Stimulated activated CD4-positive, alpha-beta T cell treated with anti-CD3 and anti-CD28 coated beads, TNF-alpha, amount 100 ng/mL, for 4 hours (primary cell): Measurements from ENCODE around the gene PXMP2.

Experiments used
- DNase-seq, 3 experiments: peaks; one replicate each; pipeline ENCODE4 v3.0.0-alpha.2; 2020; ENCODE audit warnings: low read depth in 3 of 3

The PXMP2 gene

GRCh38 chr12:132723015-132723763 is 35.8 kb downstream of the PXMP2 start:
- no peak for DNase-seq

GRCh38 chr12:132723764-132724140 is 36.4 kb downstream of the PXMP2 start:
- DNase-seq = no peak

DNA sequence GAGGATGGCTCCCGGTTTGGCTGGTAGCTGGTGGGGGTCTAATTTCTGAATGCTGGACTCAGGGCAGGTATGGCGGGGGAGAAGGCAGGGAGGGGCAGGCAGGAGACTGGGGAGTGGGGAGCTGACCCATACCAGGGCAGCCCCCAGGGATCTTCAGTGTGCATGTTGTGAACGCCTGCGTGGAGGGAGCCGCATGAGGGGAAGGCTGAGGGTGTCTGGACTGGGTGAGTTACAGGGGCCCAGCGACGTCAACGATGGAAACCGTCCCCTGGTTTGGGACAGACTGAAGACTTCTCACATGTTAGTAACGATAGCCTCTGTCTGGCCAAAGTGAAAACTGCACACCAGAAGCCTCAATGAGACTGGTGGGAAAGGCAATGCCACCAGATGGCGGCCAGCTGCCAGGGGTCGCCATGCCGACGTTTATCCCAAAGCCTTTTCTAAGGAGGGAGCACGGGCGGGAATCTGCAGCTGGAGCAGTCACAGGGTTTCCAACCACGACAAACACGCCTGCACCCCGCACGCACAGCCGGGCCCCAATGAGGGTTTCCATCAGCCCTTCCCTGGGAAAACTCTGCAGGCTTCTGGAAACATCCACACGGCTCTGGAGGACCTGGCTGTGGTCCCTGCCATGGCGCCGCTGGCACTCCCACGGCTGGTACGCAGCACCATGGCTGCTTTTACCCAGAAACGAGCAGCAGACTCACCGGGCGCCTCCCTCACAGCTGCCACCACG is 37.3 kb downstream of the PXMP2 start:
- DNase-seq = no peak

DNA sequence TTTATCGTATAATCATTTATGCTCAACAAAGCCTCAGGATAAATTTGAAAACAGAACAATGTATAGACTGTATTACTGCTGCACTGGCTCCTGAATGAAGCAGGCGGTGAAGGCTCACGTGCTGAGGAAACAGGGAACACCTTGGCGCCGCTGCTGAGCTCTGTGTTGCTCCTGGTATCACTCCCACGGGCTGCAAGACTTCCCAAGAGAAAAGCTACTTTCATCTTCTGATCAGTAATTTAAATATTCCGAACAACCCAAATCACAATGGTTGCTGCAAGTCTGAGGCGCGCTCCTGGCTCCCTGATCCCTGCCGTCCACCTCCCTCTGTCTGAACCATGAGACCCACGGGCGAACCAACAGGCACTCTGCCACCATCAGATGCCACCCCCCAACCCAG is 39.0 kb downstream of the PXMP2 start:
- no peak for DNase-seq

DNA sequence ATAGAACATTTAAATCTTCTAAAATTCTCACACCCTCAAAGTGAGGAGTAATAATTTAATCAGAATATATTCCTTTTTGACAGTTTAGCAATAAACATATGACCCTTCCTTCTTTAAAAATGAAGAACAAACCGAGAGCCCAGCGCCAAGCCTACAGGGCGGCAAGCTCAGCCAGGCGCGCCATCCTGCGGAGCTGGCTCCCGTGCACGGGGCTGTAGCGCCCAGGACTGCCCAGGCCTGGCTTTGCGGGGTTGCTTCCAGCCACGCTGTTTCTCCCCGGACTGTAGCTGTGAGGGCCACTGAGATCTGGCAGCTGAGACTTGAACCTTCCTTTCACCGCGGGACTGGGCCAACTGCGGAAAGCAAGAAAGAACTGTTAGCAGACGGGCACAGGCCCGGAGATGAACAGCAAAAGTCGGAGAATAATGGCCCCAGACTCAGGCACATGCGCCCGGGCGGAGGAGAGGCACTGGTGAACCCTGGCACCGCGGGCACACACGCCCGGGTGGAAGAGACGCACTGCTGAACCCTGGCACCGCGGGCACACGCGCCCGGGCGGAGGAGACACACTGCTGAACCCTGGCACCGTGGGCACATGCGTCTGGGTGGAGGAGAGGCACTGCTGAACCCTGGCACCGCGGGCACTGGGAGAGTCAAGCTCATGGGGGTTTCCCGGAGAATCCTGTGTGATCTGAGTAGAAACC is 39.9 kb downstream of the PXMP2 start:
- no peak for DNase-seq

- DNase-seq = no peak
Measured at GRCh38 chr12:132728502-132728901, 41.1 kb downstream of the PXMP2 start.

- no peak for DNase-seq
Measured at GRCh38 chr12:132729541-132730320, 42.3 kb downstream of the PXMP2 start.

GRCh38 chr12:132730353-132730752 is 43.0 kb downstream of the PXMP2 start:
- no peak for DNase-seq

DNA sequence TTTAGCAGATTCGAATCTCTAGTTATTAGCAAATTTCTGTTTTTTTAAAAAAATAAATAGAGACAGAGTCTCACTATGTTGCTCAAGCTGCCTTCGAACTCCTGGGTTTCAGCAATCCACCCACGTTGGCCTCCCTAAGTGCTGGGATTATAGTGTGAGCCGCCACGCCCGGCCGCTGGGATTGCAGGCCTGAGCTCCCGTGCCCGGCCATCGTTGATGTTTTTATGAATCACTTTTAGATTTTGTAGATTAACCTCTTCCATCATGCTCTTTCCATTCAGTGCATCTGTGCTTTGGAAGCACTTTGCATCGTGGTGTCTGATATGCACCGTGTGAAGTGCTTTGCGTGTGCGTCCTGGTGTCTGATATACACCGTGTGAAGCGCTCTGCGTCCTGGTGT is 44.2 kb downstream of the PXMP2 start:
- no peak for DNase-seq

DNA sequence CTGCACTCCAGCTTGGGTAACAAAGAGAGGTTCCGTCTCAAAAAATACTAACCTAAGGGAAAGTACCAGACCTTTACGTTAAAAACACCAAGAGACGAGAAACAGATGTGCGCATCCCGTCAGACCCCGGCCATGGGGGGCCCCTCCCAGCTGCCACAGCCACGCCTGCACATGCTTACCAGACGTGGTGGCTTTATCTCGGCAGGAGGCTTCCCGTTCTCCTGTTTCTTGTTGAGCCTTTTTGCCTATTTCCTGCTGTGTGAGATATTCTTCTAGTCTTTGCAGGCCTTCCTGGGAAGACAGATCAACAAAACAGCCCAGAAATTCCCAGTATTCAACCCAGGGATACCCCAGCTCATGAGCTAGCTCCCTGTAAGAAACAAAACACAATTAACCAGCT is 46.8 kb downstream of the PXMP2 start:
- DNase-seq = no peak

GRCh38 chr12:132735496-132735895 is 48.1 kb downstream of the PXMP2 start:
- no peak for DNase-seq

- no peak for DNase-seq
Measured at GRCh38 chr12:132736378-132736777, 49.0 kb downstream of the PXMP2 start.

GRCh38 chr12:132736913-132737312 is 49.5 kb downstream of the PXMP2 start:
- no peak for DNase-seq

GRCh38 chr12:132739600-132740312 is 52.4 kb downstream of the PXMP2 start:
- DNase-seq = no peak

DNA sequence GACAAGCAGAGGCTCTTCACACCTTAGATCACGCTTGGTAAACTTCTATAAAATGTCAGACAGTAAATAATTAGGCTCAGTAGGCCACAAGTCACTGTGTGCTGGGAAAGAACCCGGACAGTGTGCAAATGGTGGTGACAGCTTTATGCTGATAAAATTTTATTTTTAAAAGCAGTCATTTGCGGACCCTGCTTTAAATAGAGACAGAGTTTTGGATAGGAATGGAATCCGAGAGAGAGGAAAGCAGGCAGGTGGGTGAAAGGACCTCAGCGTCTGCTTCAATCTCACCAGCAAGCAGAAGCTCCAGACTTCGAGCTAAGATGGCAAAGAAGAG is 52.9 kb downstream of the PXMP2 start:
- no peak for DNase-seq

GRCh38 chr12:132740652-132741051 is 53.3 kb downstream of the PXMP2 start:
- DNase-seq = no peak

GRCh38 chr12:132741620-132742019 is 54.2 kb downstream of the PXMP2 start:
- no peak for DNase-seq

DNA sequence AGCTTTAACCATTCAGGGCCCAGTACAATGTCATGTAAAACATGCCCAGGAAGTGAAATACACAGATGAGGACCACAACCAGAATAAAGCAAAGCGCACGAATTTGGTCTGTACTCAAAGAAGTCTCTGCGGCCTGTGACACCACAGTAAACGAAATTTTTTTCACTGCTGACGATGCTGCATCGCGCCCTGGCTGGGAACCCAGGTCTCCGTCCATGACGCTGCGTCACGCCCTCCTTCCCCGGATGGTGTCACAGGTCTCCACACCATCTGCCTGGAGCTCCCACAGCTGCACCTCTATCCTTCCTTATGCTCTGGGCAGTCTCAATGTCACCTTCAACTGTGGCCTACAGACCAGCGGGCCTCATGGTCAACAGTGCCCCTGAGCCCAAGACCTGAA is 56.4 kb downstream of the PXMP2 start:
- no peak for DNase-seq

DNA sequence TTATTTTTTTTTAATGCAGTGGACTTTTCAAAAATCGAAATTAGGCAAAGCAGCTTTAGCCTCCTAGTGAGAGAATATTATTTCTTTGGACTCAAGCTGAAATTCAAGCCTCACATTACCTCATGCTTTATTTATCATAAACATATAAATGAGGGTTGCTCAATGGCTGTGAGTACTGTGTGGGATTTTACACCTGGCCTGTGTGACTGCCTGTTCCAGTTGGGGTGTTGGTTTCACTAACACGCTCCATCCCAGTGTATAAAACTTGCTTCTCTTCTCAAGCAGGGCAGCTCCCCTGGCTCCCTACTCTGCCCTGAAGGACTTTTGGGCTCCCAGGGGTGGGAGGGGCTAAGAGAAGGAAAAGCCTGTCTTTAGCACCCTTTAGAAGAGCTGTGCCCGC is 59.2 kb downstream of the PXMP2 start:
- DNase-seq = no peak

GRCh38 chr12:132747395-132747794 is 60.0 kb downstream of the PXMP2 start:
- no peak for DNase-seq

DNA sequence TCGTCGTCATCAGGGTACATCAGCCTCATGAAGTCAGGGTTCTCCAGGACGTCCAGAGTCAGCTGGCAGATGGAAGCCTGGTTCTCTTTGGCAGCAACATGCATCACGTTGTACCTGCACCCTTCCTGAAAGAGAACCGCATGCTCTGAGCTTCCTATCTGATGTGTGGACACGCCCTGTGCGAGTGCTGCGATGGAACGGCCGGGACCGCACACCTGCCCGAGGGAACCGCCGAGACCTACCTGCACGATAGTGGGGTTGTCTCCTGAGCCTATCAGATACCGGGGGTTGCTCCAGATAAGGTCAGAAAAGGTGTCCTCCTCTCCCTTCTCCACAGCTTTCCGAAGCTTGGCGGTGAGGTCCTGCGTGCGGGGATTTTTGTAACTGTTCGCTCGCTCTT is 60.5 kb downstream of the PXMP2 start:
- DNase-seq = no peak

GRCh38 chr12:132748319-132748718 is 60.9 kb downstream of the PXMP2 start:
- no peak for DNase-seq
